ENCODE measurements around the gene LAMA4. TPM values are rescaled to one million over a fixed set of nuclear protein-coding genes. Genes with fewer than 3 reads are reported as not detected.

LAMA4 gene
- total RNA-seq, 1 experiment from 2014 or later = 1.1 TPM

DNA sequence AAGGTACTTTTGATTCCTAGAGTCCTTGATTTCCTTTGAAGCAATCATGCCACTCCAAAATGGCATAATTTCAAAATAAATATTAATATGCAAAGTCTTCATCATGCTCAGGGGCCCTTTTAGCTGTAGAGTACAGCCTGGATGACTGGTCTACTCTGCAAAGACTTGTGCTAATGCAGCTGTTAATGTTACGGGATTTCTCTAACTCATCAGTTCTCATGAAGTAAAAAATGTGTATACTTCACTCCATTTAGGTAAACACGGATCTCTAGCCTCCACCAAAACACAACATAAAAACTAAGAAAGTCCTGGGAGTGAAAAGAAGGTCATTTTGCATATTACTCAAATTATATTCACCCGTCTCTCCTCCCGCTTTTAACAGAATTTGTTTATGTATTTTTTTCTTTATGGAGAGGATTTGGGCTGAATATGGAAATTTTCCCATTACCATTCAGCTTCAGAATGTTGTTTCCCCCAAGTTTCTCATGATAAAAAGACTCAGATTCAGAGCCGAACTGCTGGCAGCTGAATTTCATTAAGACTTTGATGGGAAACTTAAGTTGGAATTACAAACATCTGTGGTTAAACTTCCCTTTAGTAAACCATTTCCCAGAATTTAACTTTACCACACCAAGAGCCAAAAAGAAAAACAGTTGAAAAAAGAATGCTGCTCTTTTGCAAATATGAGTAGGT is 8.7 kb downstream of the LAMA4 start:
- peaks cover 12% of the 10 kb centered on the region; the same call in 1 of the 2 replicates for H3K4me1 ChIP-seq (ENCODE audit: insufficient read depth, low read length)
- H2BK120ac ChIP-seq (ENCODE audit: low read depth, low read length, poor library complexity, severe bottlenecking) = no peak overlapping the region
- no peak overlapping the region for H3K27ac ChIP-seq (ENCODE audit: insufficient read length, low read depth, low read length)
- H3K79me1 ChIP-seq (ENCODE audit: insufficient read depth, low read depth, low read length, poor library complexity, severe bottlenecking) = no peaks in the 10 kb centered on the region
- H3K56ac ChIP-seq (ENCODE audit: insufficient read length, low read depth, low read length) = no peak overlapping the region
- H3K27me3 ChIP-seq (ENCODE audit: insufficient read depth, low read length) = no peaks in the 10 kb centered on the region
- H2AFZ ChIP-seq (ENCODE audit: low read length) = no peak overlapping the region
- H3K14ac ChIP-seq (ENCODE audit: insufficient read depth, low read length) = no peak overlapping the region
- no peak overlapping the region for H2BK12ac ChIP-seq (ENCODE audit: insufficient read length, low read depth, low read length)
- no peak overlapping the region for H4K91ac ChIP-seq (ENCODE audit: insufficient read length, low read depth, low read length)
- Mint-ChIP-seq H3K9me3 (no peaks in the 10 kb centered on the region), H3K36me3 (ENCODE audit: insufficient read depth in 1 of 3, low read depth in 3 of 3) (no peaks in the 10 kb centered on the region), H3K4me3 (no peak overlapping the region), H3K27me3 (ENCODE audit: low read depth) (no peaks in the 10 kb centered on the region; the same call in 1 of the 2 replicates), H3K27ac (peak overlapping the region in 2 of 3 experiments; percentile 17 to 30; a peak in 2 of 7 replicates), H3K4me1 (peaks cover 18% of the 10 kb centered on the region in 2 experiments)
- no peak overlapping the region for H3K23ac ChIP-seq (ENCODE audit: insufficient read length, low read depth, low read length)
- no peak overlapping the region for H2BK20ac ChIP-seq (ENCODE audit: low read depth, low read length, poor library complexity, severe bottlenecking)
- H3K23me2 ChIP-seq (ENCODE audit: insufficient read length, low read depth, low read length, poor library complexity, severe bottlenecking) = no peaks in the 10 kb centered on the region
- no peak overlapping the region for H3T11ph ChIP-seq (ENCODE audit: low read length)
- no peak overlapping the region for H3K4me2 ChIP-seq (ENCODE audit: insufficient read depth, insufficient read length, low read length)
- no peak overlapping the region for H2BK15ac ChIP-seq (ENCODE audit: low read depth, low read length)
- H2BK5ac ChIP-seq (ENCODE audit: insufficient read length, low read length) = no peak overlapping the region
- H3K9ac ChIP-seq (ENCODE audit: extremely low read depth, insufficient read length, low read length) = no peak overlapping the region
- no peaks in the 10 kb centered on the region for H3K9me3 ChIP-seq (ENCODE audit: control insufficient read depth, low read depth, low read length)
- H3K18ac ChIP-seq (ENCODE audit: insufficient read length, low read depth, low read length) = no peak overlapping the region
- DNase-seq = no peak
- no peak overlapping the region for H4K5ac ChIP-seq (ENCODE audit: insufficient read length, low read depth, low read length)
- H2AK5ac ChIP-seq (ENCODE audit: insufficient read length, low read length) = no peak overlapping the region
- H3K79me2 ChIP-seq (ENCODE audit: insufficient read depth, low read length) = no peaks in the 10 kb centered on the region
- no peak for TF ChIP-seq CTCF (conservative IDR thresholded peaks at IDR 0.05)
- no peaks in the 10 kb centered on the region for H4K20me1 ChIP-seq (ENCODE audit: control insufficient read depth, insufficient read depth, insufficient read length)
- no peak overlapping the region for H3K4ac ChIP-seq (ENCODE audit: low read depth, low read length)
- WGBS (ENCODE audit: extremely low coverage, insufficient read length, low lambda C conversion rate) = no CpG with 5 or more reads among the region's 5 CpGs
- H4K8ac ChIP-seq (replicated peaks; ENCODE audit: insufficient read length, low read depth, low read length) = no peak overlapping the region
